Measurements from ENCODE around the gene ARHGAP8.

- TF ChIP-seq CTCF (conservative IDR thresholded peaks at IDR 0.05; ENCODE audit: low read length), result no peak
- no peak for TF ChIP-seq EZH2phosphoT487 (IDR thresholded peaks at IDR 0.05; ENCODE audit: borderline replicate concordance)
Measured at GRCh38 chr22:44787832-44788231, 35.5 kb downstream of the ARHGAP8 start.

All from Loucy (cell line).